C4-2B (cell line): Measurements from ENCODE around the gene CDCA4.

Source experiments
- CTCF ChIP-seq: fragments of 450-650 bp; conservative IDR thresholded peaks from 2 replicates; pipeline ENCODE4 v1.5.1; 2017; ENCODE audit warnings: mild to moderate bottlenecking
- ZFX ChIP-seq: fragments of 450-650 bp; IDR thresholded peaks from 2 replicates; pipeline ENCODE4 v1.6.1; 2017

- no peak for TF ChIP-seq CTCF
- TF ChIP-seq ZFX, result no peak
Observed at GRCh38 chr14:105014631-105015030, 6.3 kb downstream of the CDCA4 start.
